22Rv1 (cell line): ENCODE measurements around the gene AS3MT.

Experiments
- ZFX ChIP-seq: fragments of 450-650 bp; IDR thresholded peaks from 2 replicates; pipeline ENCODE4 v1.6.1; 2017; ENCODE audit warnings: antibody characterized with exemption, borderline replicate concordance
- TF ChIP-seq, protein P1 (sequence below): fragments of 450-650 bp; IDR thresholded peaks from 2 replicates; pipeline ENCODE4 v1.5.1; 2017; ENCODE audit warnings: mild to moderate bottlenecking

- TF ChIP-seq, protein P1, sequence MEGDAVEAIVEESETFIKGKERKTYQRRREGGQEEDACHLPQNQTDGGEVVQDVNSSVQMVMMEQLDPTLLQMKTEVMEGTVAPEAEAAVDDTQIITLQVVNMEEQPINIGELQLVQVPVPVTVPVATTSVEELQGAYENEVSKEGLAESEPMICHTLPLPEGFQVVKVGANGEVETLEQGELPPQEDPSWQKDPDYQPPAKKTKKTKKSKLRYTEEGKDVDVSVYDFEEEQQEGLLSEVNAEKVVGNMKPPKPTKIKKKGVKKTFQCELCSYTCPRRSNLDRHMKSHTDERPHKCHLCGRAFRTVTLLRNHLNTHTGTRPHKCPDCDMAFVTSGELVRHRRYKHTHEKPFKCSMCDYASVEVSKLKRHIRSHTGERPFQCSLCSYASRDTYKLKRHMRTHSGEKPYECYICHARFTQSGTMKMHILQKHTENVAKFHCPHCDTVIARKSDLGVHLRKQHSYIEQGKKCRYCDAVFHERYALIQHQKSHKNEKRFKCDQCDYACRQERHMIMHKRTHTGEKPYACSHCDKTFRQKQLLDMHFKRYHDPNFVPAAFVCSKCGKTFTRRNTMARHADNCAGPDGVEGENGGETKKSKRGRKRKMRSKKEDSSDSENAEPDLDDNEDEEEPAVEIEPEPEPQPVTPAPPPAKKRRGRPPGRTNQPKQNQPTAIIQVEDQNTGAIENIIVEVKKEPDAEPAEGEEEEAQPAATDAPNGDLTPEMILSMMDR, result no peak
- no peak for TF ChIP-seq ZFX
These were observed 951 bp downstream of the AS3MT start for GRCh38 chr10:102870221-102870620.
